Fibroblast of the conjunctiva (primary cell): ENCODE data around the gene BPIFA1.

Source experiments
- DNase-seq: peaks from one replicate; pipeline ENCODE4 v3.0.0-alpha.2; 2010; ENCODE audit warnings: low read depth

BPIFA1 gene

DNA sequence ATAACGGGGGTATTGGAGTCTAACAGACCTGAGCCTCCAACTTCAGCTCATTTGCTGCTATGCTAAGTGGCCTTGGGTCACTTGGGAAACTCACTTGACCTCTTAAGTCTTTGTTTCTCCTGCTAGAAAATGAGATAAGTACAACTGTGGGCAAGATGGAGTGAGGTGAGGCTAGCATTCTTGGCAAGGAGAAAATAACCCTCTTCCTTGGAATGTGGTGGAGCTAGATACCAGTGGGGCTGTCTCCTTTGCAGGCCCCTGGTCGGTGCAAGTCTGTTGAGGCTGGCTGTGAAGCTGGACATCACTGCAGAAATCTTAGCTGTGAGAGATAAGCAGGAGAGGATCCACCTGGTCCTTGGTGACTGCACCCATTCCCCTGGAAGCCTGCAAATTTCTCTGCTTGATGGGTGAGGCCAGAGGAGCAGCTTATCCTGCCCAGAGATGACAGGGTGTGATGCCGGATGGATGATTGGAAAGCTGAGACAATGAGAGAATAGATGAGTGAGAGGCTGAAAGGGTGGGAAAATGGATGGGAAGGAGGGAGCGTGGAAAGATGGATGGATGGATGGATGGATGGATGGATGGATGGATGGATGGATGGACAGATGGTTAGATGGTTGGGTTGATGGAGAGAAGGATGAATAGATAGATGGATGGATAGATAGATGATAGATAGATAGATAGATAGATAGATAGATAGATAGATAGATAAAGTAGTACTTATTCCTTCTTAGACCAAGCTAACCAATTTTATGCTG is 4.4 kb downstream of the BPIFA1 start:
- DNase-seq = no peak

DNA sequence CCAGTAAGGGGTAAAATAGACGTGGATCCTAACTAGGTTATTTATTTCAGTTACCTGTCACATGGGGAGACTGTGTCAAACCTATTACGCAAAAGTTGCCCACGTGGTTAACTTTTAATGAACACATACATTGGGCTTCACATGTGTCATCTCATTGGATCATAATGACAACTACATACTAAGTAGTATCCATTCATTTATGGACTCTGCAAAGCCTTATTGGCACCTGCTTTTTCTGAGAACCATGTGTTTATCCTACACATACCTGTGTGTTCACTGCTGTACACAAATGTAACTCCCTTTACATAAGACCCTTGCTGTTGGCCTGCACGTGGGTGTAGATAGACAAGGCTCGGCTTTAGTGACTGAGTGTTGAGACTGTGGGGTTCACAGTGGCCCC is 5.1 kb downstream of the BPIFA1 start:
- DNase-seq = no peak

DNA sequence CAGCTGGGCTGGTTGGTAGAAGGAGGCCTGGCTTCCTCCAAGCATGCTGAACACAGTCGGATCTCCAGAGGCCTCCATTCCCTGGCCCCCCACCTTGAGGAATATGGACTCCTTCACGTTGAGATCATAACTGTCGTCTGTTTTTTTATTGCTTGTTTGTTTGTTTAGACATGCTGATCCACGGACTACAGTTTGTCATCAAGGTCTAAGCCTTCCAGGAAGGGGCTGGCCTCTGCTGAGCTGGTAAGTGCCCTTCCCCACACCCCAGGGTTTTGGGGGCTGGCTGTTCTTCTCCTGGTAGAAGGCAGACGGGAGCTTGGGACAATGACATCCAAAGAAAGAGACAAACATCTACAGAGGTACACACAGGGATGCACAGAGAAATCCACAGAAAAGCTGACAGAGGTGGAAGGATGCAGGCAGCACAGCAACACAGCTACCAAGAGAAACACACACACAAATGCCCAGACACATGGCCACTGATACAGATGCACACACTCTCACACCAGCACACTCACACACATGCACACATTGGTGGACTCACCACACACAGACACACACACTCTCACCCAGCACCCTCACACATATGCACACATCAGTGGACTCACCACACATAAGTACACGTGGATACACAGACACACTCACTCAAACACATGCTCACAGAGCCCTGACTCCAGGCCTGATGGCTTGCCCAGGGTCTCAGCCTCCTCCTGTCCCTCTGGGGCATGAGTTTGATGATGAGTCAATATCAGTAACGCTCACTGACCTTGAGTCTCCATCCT is 6.7 kb downstream of the BPIFA1 start:
- no peak for DNase-seq

DNA sequence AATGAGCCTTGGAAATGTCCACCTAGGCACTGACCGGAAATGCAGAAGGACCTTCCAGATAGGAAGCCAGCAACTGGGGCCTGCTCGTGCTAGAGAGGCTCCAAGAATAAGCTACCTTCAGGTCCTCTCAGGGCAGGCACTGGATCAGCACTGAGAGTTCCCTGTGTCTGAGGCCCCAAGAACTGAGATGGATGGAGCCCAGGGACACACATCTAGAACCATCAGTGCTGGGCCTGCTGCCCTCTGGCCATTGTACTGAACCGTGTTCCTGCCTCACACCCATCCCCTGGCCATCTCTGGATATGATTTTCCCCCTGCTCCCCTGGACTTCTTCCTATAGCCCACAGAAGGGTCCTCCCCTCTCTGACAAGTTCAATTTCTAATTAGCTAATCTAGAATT is 10.3 kb downstream of the BPIFA1 start:
- DNase-seq = no peak

DNA sequence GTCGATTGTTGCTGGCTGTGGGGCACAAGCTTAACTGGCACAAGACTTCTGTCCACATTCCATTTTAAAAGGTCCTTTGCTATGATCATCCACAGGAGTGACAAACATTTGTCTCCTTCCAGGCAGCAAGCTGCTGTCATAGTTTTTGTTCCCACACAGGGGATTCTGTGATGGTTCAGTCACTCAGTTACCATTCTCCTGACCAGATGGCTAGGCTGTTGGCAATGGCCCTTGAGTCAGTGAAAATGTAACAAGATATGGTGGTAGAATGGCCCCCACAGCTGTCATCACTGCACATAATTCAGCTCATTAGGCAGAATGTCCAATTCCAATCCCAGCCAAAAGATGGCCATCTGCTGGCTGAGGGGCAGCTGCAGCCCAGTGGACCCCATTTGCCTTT is 13.7 kb downstream of the BPIFA1 start:
- no peak for DNase-seq

DNA sequence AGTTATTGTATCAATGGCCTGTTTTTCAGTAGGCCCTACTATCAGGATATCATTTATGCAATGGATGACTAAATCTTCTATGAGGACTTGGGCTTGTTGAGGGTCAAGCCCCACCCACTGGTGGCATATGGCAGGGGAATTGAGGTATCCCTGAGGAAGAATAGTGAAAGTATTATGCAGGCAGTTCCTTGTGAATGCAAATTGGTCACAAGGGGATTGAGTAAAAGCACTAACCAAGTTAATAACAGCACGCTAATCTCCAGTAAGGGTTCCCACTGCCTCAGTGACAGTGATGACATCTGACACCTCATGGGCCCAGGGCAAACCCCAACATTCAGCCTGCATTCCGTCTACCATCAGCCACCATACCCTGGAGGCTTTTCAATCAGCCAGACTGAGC is 14.9 kb downstream of the BPIFA1 start:
- DNase-seq = no peak

DNA sequence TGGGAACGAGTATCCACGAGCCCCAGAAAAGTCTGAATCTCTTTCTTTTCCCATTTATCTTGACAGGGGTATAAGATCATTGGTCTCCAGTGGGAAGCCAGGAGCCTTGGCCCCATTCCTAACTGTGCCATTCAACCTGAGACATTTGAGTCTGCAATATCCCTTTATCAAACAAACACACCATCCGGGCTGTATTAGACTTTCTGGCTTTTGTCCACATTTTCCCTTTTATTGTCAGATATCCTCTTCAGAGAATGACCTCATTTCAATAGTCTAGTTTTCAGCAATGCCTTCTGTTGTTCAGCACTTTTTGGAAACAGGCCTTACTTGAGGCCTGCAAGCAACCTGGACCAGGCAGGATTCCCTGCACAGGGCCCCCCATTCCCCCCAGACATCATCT is 15.7 kb downstream of the BPIFA1 start:
- no peak for DNase-seq

DNA sequence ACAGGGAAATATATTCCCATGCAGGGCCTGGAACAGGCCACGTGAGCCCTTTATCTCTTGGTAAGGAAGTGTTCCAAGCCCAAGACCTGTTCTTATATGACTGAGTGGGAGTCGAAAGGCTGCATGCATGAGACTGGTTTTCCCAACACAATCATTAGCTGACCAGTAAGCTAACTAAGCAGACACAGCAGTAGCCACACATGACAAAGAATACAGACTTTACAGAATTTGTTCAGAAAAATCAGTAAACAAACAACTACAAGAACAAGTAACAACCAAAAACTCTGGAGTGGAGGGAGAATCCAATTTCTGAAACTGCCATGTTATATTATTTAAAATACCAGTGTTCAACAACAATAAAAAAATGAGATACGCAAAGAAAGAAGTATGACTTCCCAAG is 16.7 kb downstream of the BPIFA1 start:
- DNase-seq = no peak

DNA sequence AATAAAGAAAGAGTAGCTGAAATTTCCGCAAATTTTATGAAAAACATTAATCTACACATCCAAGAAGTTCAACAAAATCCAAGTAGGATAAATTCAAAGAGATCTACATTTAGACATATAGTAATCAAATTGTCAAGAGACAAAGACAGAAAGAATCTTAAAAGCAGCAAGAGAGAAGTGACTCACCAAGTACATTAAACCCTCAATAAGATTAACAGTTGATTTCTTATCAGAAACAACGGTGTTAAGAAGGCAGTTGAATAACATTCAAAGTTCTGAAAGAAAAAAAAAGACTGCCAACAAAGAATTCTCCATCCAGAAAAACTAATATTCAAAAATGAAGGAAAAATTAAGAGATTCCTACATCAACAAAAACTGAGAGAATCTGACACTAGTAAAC is 19.2 kb downstream of the BPIFA1 start:
- no peak for DNase-seq

DNA sequence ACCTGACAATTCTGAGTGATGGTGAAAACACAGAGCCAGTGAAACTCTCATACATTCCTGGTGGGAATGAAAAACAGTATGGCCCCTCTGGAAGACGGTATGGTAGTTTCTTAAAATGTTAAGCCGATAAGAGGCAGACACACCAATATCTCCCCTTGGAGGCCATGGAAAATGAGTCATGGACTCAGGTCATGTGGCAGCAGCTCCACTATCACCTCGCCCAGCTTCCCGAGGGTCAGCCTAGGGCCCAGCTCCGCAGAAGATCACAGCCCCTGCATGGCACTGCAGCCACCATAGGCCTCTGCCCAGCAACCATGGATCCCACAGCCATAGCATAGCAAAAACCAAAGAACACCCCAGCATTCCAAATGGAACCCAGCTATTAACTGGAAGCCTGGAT is 21.4 kb downstream of the BPIFA1 start:
- DNase-seq = no peak

DNA sequence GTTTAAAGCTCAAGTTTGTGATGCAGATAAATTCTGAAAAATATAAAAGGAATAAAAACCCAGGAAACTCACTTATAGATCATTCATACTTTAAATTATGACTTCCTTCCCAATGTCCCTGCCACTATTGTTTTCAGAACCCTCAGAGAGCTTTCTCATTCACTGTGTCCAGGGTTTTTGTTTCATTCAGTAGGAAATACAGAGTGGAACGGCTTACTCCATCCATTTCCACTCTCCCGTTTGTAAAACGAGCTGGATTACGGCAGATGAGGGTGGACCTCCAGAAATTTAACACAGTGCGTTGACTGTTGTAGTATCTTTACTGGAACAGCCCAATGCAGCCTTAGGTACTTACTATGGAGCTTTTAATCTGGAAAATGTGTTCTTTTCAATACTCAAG is 23.6 kb downstream of the BPIFA1 start:
- no peak for DNase-seq

DNA sequence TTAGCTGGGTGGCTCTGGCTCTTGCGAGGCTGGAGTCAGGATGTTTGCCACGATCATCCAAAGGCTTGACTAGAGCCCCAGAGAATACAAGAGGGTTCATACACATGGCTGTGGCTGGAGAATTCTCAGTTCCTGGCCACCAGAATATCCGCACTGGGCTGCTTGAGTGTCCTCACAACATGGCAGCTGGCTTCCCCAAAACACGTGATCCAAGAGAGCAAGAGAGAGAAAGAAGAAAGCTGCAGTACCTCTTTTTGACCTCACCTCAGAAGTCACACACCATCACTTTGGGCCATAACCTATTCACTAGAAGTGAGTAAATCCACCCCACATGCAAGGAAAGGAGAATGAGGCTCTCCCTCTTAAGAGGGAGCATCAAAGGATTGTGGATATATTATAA is 25.7 kb downstream of the BPIFA1 start:
- DNase-seq = no peak

DNA sequence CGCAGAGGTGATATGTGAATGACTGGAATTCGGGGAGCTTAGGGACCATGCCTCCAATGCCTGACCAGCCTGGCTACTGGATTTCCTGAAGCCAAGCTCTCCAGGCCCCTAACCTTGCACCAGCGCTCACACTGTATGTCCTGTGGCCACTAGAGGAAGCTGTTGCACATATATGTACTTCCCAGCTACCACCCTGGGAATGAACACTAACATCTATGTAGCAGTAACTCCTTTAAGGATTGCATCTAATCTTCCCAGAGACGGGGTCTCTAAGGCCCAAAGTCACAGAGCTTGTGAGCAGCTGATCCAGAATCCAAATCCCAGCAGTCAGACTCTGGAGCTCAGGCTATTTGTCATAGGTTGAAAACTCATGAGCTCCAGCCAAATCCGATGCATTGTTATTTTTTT is 26.9 kb downstream of the BPIFA1 start:
- peak; percentile 23 for DNase-seq

DNA sequence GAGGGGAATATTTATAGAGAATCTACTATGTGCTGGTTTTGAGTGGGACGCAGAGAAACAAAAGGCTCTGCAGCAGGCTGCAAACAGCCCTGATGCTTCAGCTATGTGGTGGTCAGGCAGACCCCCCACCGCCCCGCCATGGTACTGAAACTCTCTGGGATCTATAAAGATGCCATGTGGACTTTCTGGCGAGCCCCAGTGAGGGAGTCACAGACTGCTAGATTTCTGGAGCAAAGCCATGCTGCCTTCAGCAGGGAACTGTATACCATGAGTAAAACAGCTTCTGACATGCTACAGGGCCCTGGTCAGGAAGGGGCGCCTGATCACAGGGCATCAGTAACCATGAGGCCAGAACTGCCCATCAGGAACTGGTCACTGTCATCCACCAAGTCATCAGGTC is 28.0 kb downstream of the BPIFA1 start:
- no peak for DNase-seq

DNA sequence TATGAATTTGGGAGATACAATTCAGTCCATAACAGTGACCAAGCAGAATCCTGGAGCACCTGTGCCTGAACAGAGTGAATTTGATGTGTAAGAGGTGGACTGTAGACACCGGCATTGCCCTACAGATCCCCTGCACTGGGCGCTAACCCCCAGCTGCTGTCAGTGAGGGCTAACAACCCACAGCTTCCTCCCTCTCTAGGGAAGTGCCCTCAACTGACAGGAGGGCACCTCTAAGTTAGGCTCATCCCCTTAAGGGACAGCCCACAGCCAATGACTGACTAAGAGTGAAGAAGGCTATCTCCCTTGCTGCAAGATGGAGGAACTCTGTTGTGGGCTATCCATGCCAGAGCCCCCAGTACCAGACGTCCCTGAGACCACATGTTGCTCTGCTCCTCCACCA is 31.9 kb downstream of the BPIFA1 start:
- no peak for DNase-seq

DNA sequence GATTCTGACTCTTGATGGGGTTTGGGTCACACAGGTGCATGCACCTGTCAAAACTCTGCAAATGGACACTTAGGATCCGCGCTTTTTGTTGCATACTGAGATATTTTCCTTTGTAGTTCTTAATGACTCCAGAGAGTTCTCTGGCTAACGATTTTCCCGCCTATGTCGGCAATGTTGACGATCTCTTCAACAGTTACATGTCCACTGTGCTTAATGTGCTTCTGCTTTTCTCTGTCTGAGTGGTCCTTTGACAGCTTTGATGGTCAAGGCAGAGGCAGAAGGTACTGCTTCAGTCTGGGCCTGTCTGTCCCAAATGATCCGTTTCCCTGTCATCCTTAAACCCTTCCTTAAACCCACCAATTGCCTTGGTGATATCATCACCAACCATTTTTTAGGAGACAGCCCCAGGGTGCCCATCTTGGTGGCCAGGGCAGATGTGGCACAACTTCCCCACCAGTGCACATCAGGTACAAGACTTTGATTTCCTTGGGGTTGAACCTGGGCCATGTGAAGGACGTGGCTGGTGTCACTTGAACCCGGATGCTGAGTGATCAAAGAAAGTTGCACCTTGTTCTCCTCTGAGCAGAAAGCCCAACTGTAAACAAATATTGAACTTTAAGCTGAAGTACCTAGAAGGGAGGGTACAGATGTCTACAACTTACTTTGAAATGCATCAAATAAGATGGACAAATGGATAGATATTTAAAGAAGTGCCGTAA is 36.5 kb downstream of the BPIFA1 start:
- DNase-seq = no peak

DNA sequence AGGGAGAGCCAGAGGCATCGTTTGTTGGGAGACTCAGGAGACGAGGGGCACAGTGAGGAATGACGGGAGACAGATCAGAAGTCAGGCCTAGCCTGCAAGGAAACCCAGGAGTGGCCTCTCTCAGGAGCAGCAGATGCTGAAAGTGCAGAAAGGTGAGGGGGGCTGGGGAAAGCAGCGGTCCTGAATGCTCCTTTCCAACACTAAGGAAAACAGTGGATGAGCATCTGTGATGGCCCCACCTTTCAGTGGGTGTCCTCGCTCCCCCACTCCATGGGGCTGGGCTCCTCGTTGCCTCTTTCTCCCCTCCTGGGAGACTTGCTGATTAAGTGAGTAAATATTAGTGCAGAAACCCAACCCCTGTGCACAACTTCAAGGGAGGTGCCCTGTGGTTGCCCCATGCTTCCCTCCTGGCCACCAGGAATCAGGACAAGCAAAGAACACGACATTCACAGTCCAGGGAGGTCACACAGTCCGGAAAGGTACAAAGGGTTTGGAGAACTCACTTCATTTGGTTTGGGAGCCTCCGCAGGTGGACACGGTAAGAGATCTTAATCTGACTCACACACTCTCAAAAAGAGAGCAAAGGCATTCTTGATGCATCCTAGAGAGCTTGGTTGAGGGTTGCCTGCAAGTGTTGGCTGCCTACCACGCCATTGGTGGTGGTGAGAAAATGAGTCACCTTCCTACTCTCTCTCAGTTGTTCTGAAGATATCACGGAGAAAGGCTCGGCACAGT is 37.5 kb downstream of the BPIFA1 start:
- DNase-seq = no peak

DNA sequence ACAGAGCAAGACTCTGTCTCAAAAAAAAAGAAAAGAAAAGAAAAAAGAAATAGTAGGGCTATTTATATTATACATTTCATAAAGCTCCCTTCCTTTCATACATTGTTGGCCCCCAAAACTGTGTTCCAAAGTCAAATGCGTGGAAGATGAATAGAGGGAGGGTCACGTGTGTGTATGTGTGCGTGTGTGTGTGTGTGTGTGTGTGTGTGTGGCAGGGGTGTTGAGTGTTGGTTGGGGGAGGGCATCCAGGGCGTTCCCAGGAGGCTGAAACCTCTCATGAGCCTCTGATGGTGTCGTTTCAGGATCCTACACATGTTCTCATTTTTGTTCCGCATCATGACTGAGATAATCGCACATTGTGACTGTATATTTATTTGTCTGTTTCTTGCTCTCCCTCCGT is 39.4 kb downstream of the BPIFA1 start:
- no peak for DNase-seq

DNA sequence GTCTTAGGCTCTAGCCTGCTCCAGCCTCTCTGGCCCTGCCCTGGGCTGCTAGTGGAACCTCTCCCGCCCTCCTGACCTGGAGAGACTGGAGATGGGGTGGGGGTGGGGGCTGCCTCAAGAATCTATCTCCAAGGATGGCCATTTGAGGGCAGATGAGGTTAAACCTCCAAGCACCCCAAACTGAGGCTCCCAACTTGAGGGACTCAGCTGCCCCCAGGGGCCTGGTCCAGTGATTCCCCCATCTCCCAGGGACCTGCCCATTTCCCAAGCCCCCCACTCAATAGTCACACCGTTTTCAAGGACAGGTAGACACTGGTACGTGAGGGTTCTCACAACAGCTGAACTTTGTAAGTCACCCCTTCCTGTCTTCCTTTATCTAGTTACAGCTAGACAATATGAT is 40.1 kb downstream of the BPIFA1 start:
- DNase-seq = no peak

DNA sequence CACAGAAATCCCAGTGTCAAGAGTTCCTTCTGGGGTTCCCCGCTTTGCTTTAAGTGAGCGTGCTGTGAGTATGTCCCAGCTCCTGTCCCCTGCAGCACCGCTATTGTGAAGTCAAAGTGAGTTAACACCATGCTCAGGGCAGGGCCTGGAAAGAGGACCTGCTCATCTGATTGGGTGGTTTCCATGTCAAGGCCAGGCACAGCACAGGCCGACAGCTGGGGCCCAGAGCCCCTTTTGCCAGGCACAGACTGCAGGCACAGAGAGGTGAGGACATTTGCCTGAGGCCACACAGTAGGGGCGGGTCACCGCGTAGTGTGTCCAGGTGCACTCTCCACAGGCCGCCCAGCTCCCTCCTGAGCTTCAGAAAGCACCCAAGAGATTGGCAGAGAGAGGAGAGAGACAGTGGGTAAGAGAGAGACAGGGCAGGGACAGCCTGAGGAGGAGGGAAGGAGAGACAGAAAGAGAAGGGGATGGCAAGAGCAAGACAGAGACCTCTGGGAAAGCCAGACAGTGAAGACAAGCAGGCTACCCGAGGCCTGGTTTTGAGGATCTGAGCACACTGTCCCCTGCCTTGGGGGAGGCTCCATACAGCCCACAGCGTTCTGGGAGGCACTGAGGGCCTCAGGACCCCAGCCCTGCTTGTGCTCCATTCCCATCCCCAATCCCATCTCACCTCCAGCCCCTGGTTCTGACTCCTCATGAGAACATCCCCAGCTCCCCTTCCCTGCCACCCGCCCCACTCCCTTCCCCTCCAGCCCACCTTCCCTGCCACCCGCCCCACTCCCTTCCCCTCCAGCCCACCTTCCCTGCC is 40.7 kb downstream of the BPIFA1 start:
- DNase-seq = no peak
